ENCODE measurements around the gene RASL12.

The RASL12 gene

GRCh38 chr15:65038836-65039235 is 29.0 kb downstream of the RASL12 start:
- Histone ChIP-seq H3K36me3 (ENCODE audit: control insufficient read depth, insufficient read depth, low read length) (no peaks in the 10 kb centered on the region), H3K9me3 (ENCODE audit: control insufficient read depth, insufficient read depth, low read length) (no peaks in the 10 kb centered on the region), H3K4me1 (ENCODE audit: control insufficient read depth, insufficient read depth, low read length) (no peaks in the 10 kb centered on the region), H3K27me3 (ENCODE audit: control insufficient read depth, insufficient read depth, low read length) (no peaks in the 10 kb centered on the region), H3K9ac (ENCODE audit: low read depth, low read length) (no peak overlapping the region), H3K27ac (ENCODE audit: low read depth, low read length) (no peak overlapping the region), H3K4me3 (ENCODE audit: low read depth, low read length) (no peak overlapping the region)

GRCh38 chr15:65038428-65038827 is 29.4 kb downstream of the RASL12 start:
- H3K9me3 ChIP-seq (ENCODE audit: control insufficient read depth, insufficient read depth, low read length), result no peaks in the 10 kb centered on the region
- H3K4me3 ChIP-seq (ENCODE audit: low read depth, low read length), result no peak overlapping the region
- no peaks in the 10 kb centered on the region for H3K4me1 ChIP-seq (ENCODE audit: control insufficient read depth, insufficient read depth, low read length)
- H3K36me3 ChIP-seq (ENCODE audit: control insufficient read depth, insufficient read depth, low read length), result no peaks in the 10 kb centered on the region
- no peaks in the 10 kb centered on the region for H3K27me3 ChIP-seq (ENCODE audit: control insufficient read depth, insufficient read depth, low read length)
- H3K9ac ChIP-seq (ENCODE audit: low read depth, low read length), result no peak overlapping the region
- H3K27ac ChIP-seq (ENCODE audit: low read depth, low read length), result no peak overlapping the region

GRCh38 chr15:65037309-65037708 is 30.5 kb downstream of the RASL12 start:
- Histone ChIP-seq H3K4me1 (ENCODE audit: control insufficient read depth, insufficient read depth, low read length) (no peaks in the 10 kb centered on the region), H3K4me3 (ENCODE audit: low read depth, low read length) (no peak overlapping the region), H3K9me3 (ENCODE audit: control insufficient read depth, insufficient read depth, low read length) (no peaks in the 10 kb centered on the region), H3K27me3 (ENCODE audit: control insufficient read depth, insufficient read depth, low read length) (no peaks in the 10 kb centered on the region), H3K36me3 (ENCODE audit: control insufficient read depth, insufficient read depth, low read length) (no peaks in the 10 kb centered on the region), H3K27ac (ENCODE audit: low read depth, low read length) (no peak overlapping the region), H3K9ac (ENCODE audit: low read depth, low read length) (no peak overlapping the region)

GRCh38 chr15:65034719-65035118 is 33.1 kb downstream of the RASL12 start:
- no peaks in the 10 kb centered on the region for H3K27me3 ChIP-seq (ENCODE audit: control insufficient read depth, insufficient read depth, low read length)
- no peaks in the 10 kb centered on the region for H3K4me1 ChIP-seq (ENCODE audit: control insufficient read depth, insufficient read depth, low read length)

GRCh38 chr15:65033659-65034269 is 34.0 kb downstream of the RASL12 start:
- H3K4me3 ChIP-seq (ENCODE audit: low read depth, low read length), result no peak overlapping the region
- no peak overlapping the region for H3K27ac ChIP-seq (ENCODE audit: low read depth, low read length)
- no peak overlapping the region for H3K9ac ChIP-seq (ENCODE audit: low read depth, low read length)
- H3K27me3 ChIP-seq (ENCODE audit: control insufficient read depth, insufficient read depth, low read length), result no peaks in the 10 kb centered on the region
- no peaks in the 10 kb centered on the region for H3K9me3 ChIP-seq (ENCODE audit: control insufficient read depth, insufficient read depth, low read length)
- no peaks in the 10 kb centered on the region for H3K4me1 ChIP-seq (ENCODE audit: control insufficient read depth, insufficient read depth, low read length)
- no peaks in the 10 kb centered on the region for H3K36me3 ChIP-seq (ENCODE audit: control insufficient read depth, insufficient read depth, low read length)

More at GRCh38 chr15:65034719-65035118, 33.1 kb downstream of the RASL12 start:
- no peak overlapping the region for H3K9ac ChIP-seq (ENCODE audit: low read depth, low read length)
- no peak overlapping the region for H3K4me3 ChIP-seq (ENCODE audit: low read depth, low read length)
- H3K27ac ChIP-seq (ENCODE audit: low read depth, low read length), result no peak overlapping the region
- H3K36me3 ChIP-seq (ENCODE audit: control insufficient read depth, insufficient read depth, low read length), result no peaks in the 10 kb centered on the region
- no peaks in the 10 kb centered on the region for H3K9me3 ChIP-seq (ENCODE audit: control insufficient read depth, insufficient read depth, low read length)

GRCh38 chr15:65032801-65033537 is 34.8 kb downstream of the RASL12 start:
- Histone ChIP-seq H3K9ac (ENCODE audit: low read depth, low read length) (no peak overlapping the region), H3K4me3 (ENCODE audit: low read depth, low read length) (no peak overlapping the region), H3K9me3 (ENCODE audit: control insufficient read depth, insufficient read depth, low read length) (no peaks in the 10 kb centered on the region), H3K36me3 (ENCODE audit: control insufficient read depth, insufficient read depth, low read length) (no peaks in the 10 kb centered on the region), H3K27ac (ENCODE audit: low read depth, low read length) (no peak overlapping the region), H3K27me3 (ENCODE audit: control insufficient read depth, insufficient read depth, low read length) (no peaks in the 10 kb centered on the region), H3K4me1 (ENCODE audit: control insufficient read depth, insufficient read depth, low read length) (peaks cover 5% of the 10 kb centered on the region; the same call in 1 of the 2 replicates)

GRCh38 chr15:65029736-65030208 is 38.0 kb downstream of the RASL12 start:
- H3K36me3 ChIP-seq (ENCODE audit: control insufficient read depth, insufficient read depth, low read length), result peaks cover 22% of the 10 kb centered on the region
- no peak overlapping the region for H3K9ac ChIP-seq (ENCODE audit: low read depth, low read length)
- no peaks in the 10 kb centered on the region for H3K27me3 ChIP-seq (ENCODE audit: control insufficient read depth, insufficient read depth, low read length)
- H3K4me1 ChIP-seq (ENCODE audit: control insufficient read depth, insufficient read depth, low read length), result peaks cover 5% of the 10 kb centered on the region; the same call in 1 of the 2 replicates
- H3K4me3 ChIP-seq (ENCODE audit: low read depth, low read length), result peak overlapping the region; percentile 93; the same call in 1 of the 2 replicates
- H3K27ac ChIP-seq (ENCODE audit: low read depth, low read length), result no peak overlapping the region
- no peaks in the 10 kb centered on the region for H3K9me3 ChIP-seq (ENCODE audit: control insufficient read depth, insufficient read depth, low read length)

GRCh38 chr15:65028921-65029735 is 38.7 kb downstream of the RASL12 start, which contains the start of gene MTFMT:
Gene MTFMT (minus strand): TSS chr15:65029639. CDS start chr15:65029613, 26 bp downstream.
- peaks cover 28% of the 10 kb centered on the region for H3K36me3 ChIP-seq (ENCODE audit: control insufficient read depth, insufficient read depth, low read length)
- peak within 1 kb of the TSS; percentile 76 for H3K9ac ChIP-seq (ENCODE audit: low read depth, low read length)
- peak within 1 kb of the TSS; percentile 93 for H3K4me3 ChIP-seq (ENCODE audit: low read depth, low read length)
- peak within 1 kb of the TSS; percentile 50 for H3K27ac ChIP-seq (ENCODE audit: low read depth, low read length)
- H3K27me3 ChIP-seq (ENCODE audit: control insufficient read depth, insufficient read depth, low read length), result no peaks in the 10 kb centered on the region
- H3K4me1 ChIP-seq (ENCODE audit: control insufficient read depth, insufficient read depth, low read length), result peaks cover 5% of the 10 kb centered on the region; the same call in 1 of the 2 replicates
- no peaks in the 10 kb centered on the region for H3K9me3 ChIP-seq (ENCODE audit: control insufficient read depth, insufficient read depth, low read length)

GRCh38 chr15:65028338-65028737 is 39.5 kb downstream of the RASL12 start:
- peaks cover 5% of the 10 kb centered on the region; the same call in 1 of the 2 replicates for H3K4me1 ChIP-seq (ENCODE audit: control insufficient read depth, insufficient read depth, low read length)
- no peak overlapping the region for H3K9ac ChIP-seq (ENCODE audit: low read depth, low read length)
- H3K36me3 ChIP-seq (ENCODE audit: control insufficient read depth, insufficient read depth, low read length), result peaks cover 31% of the 10 kb centered on the region
- no peak overlapping the region for H3K27ac ChIP-seq (ENCODE audit: low read depth, low read length)
- no peaks in the 10 kb centered on the region for H3K9me3 ChIP-seq (ENCODE audit: control insufficient read depth, insufficient read depth, low read length)
- peak overlapping the region; percentile 93 for H3K4me3 ChIP-seq (ENCODE audit: low read depth, low read length)
- H3K27me3 ChIP-seq (ENCODE audit: control insufficient read depth, insufficient read depth, low read length), result no peaks in the 10 kb centered on the region

GRCh38 chr15:65027593-65027992 is 40.2 kb downstream of the RASL12 start:
- no peak overlapping the region for H3K4me3 ChIP-seq (ENCODE audit: low read depth, low read length)
- no peak overlapping the region for H3K27ac ChIP-seq (ENCODE audit: low read depth, low read length)
- peaks cover 37% of the 10 kb centered on the region for H3K36me3 ChIP-seq (ENCODE audit: control insufficient read depth, insufficient read depth, low read length)
- no peaks in the 10 kb centered on the region for H3K9me3 ChIP-seq (ENCODE audit: control insufficient read depth, insufficient read depth, low read length)
- peaks cover 5% of the 10 kb centered on the region; the same call in 1 of the 2 replicates for H3K4me1 ChIP-seq (ENCODE audit: control insufficient read depth, insufficient read depth, low read length)
- H3K27me3 ChIP-seq (ENCODE audit: control insufficient read depth, insufficient read depth, low read length), result no peaks in the 10 kb centered on the region
- no peak overlapping the region for H3K9ac ChIP-seq (ENCODE audit: low read depth, low read length)
